GM13976 (cell line): Measurements from ENCODE around the gene CISD3.

Experiments
- DNase-seq: peaks from one replicate; pipeline ENCODE4 v3.0.0; 2012; ENCODE audit warnings: low spot score
- in situ Hi-C: fragments of 300-500 bp; cut with MboI; formaldehyde crosslinking; loops from one replicate; pipeline ENCODE4 v1.12.0; 2022; ENCODE audit warnings: low sequenced_read_pairs, mixed read lengths, inconsistent platforms; ENCODE audit not compliant: unreplicated experiment
- TF ChIP-seq, protein P1 (sequence below): IDR thresholded peaks from 2 replicates; pipeline ENCODE4 v1.5.1; 2012; ENCODE audit warnings: borderline replicate concordance, mild to moderate bottlenecking; ENCODE audit not compliant: insufficient read depth; ENCODE audit errors: extremely low read depth, missing control alignments, control extremely low read depth

The CISD3 gene

DNA sequence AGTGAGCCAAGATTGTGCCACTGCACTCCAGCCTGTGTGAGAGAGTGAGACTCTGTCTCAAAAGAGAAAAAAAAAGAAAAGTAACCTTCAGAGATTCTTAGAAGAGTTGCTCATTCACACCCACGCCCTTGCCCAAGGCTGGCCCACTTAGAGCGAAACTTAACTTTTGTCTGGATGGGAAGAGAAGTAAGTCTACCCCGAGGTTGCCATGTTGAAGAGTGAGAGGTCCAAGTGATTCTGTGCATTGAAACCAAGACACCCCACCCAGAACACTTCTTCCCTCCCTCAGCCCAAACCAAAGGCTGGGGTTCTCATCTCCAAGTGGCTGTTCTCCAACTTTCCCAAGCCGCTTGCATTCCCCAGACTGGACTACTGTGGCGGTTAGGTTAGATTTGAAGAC, 2.4 kb upstream of the CISD3 start:
- TF ChIP-seq, protein P1, sequence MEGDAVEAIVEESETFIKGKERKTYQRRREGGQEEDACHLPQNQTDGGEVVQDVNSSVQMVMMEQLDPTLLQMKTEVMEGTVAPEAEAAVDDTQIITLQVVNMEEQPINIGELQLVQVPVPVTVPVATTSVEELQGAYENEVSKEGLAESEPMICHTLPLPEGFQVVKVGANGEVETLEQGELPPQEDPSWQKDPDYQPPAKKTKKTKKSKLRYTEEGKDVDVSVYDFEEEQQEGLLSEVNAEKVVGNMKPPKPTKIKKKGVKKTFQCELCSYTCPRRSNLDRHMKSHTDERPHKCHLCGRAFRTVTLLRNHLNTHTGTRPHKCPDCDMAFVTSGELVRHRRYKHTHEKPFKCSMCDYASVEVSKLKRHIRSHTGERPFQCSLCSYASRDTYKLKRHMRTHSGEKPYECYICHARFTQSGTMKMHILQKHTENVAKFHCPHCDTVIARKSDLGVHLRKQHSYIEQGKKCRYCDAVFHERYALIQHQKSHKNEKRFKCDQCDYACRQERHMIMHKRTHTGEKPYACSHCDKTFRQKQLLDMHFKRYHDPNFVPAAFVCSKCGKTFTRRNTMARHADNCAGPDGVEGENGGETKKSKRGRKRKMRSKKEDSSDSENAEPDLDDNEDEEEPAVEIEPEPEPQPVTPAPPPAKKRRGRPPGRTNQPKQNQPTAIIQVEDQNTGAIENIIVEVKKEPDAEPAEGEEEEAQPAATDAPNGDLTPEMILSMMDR = no peak
- in situ Hi-C loops = no loop called here
- DNase-seq = no peak

DNA sequence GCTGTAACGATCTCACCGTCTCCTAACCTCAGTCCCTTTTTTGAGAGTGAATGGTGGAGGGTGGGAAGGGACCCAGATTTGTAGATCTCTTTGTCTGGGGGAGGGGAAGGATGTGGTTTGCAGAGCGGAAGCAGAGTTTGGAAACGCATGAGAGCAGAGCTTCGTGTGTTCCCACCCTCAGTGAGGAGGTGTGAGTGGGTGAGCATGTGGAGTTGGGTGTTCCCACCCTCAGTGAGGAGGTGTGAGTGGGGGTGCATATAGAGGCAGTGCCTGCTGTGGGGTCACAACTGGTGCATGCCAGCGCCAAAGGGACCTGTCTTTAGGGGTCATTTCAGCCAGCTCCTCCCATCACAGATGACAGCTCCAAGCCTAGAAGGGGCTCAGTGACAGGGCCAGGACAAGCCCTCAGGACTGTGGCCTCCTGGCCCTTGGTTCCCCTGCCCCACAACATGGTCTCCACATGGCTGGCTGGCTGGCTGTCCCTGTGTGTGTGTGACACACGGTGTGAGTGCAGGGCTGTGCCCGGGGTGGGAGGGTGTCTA, 1.8 kb upstream of the CISD3 start:
- in situ Hi-C loops = no loop called here
- no peak for DNase-seq
- TF ChIP-seq, protein P1 = no peak

DNA sequence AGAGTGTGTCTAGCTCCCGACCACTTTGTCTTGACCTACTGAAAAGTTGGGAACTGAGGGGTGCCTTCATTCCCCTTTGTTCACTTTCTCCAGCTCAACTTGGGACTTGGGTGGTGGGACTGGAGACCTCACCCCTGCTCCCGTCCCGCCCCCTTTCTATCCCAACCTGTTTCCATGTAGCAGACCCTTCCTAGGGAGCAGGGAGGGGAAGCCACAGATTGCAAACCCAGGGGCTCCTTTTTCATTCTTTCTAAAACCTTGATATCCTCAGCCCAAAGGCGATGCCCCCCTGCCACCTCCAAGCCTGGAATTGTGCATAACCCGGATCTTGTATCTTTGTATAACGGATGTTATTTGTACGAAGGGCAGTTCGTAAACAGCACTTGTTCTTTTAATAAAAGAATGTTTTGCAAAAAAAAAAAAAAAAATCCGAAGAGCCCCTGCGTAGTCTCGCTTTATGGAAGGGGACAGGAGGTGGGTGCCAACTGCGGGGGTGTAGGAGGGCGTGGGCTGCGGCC, 714 bp upstream of the CISD3 start:
- in situ Hi-C loops = no loop called here
- TF ChIP-seq, protein P1 = no peak
- DNase-seq = no peak

DNA sequence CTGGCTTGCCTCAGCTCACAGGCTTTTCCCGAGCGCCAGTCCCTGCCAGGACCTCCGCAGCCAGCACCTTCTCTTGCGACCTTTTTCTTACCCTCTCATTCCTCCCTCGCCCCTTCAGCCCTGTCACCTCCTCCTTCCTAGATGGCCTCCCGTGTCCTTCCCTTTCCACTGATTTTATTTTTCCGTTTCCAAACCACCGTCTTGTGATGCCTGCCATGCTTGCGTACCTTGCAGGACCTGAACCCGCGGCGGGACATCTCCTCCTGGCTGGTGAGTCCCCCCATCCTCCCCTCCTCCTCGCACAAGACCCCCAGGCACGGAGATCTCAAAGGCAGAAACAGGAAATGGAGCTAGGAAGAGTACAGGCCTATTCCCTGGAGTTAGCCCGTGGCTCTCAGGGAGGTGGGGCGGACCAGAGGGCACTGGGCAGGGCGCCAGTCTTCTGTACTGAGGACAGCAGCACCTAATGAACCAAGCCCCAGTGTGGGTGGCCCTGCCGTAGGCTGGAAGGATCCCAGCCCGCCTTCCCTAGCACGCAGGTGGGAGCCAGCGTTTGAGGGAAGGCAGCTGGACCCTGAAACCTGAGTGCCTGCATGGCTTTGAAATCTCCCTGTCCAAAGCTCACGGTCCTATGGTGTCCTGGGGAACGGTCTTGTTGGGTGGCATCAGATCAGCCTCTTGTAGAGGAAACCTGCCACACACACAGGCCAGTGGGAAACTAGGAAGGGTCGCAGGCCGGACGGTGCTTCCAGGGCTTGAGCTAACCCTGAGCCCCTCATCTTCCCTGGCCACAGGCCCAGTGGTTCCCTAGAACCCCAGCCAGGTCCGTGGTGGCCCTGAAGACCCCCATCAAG, 612 bp downstream of the CISD3 start:
- no peak for DNase-seq
- in situ Hi-C loops = no loop called here
- TF ChIP-seq, protein P1 = no peak

DNA sequence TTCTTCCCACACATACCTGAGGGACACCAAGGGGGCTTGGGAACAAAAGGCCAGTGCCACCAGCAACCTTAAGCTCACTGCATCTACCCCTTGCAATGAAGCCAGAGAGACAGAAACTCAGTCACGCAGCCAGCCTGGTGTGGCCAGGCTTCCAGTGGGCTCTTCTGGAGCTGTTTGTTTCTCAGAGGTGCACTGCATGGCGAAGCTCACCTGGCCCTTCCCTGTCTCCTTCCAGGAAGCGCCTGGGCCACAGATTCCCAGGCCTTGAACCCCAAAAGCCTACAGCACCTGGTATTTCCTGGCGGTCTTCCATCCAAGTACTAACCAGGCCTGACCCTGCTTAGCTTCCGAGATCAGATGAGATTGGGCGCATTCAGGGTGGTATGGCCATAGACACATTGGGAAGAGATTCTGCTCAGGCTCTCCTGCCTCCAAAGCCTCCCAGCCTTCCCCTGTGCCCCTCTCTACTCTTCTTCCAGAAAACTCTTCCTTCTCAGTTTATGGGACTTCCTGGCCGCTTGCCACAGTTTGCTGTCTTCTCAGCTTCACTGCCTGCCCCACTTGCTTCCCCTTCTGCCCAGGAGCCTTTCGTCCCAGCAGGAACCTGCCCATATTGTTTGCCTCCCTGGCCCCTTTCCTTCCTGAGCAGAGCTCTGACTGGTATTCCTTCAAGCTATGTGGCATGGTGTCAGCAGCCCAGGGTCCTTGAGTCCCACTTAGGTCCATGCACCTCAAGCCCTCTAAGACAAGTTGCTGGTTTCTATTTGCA, 1.6 kb downstream of the CISD3 start:
- in situ Hi-C loops = no loop called here
- no peak for DNase-seq
- TF ChIP-seq, protein P1 = no peak

DNA sequence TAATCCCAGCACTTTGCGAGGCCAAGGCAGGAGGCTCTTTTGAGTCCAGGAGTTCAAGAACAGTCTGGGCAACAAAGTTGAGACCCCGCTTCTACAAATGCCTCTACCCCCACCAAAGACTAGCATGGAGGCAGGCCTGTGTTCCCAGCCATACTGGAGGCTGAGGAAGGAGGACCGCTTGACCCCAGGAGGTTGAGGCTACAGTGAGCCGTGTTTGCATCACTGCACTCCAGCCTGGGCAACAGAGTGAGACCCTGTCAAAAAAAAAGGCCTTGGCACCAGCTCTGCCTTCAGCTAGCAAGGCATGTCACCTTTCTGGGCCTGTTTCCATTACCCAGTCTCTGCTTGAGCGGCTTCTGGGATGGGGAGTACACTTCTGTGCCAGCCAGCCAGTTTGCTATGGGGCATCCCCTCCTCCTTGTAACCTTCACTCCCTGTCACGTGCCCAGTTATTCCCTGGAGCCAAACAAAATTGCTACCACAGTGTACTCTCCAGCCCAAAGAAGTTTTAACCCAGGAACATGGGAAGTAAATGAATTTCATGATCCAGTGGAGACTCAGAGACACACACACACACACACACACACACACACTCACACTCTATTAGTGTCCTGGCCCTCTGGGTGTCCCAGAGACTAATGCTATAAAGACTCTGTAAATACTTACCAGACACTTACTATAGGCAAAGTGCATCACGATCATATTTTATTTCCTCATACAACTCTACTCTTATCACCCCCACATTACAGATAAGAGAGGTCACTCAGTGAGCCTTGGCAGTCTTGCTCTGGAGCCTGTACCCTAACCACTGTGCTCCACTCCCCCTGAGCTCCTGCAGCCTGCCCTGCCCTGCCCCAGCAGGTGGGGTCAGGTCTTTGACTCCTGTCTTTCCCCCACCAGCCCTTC, 2.5 kb downstream of the CISD3 start:
- no peak for DNase-seq
- in situ Hi-C loops = no loop called here
- TF ChIP-seq, protein P1 = no peak
